ENCODE measurements around the gene MYL12A. TPM values are rescaled to one million over a fixed set of nuclear protein-coding genes. Genes with fewer than 3 reads are reported as not detected.
A peak's percentile ranks its signal among the peaks of the same experiment; 100 is the strongest.
"Not testable (repeated sequence)": the region's sequence is repeated elsewhere in the genome, so short reads cannot be mapped to it uniquely, and the experiment has no call there.

MYL12A gene
- 943 and 1,280 TPM in 2 replicates for total RNA-seq

GRCh38 chr18:3247240-3248061 lies at the start of gene MYL12A:
Gene MYL12A (plus strand): TSS chr18:3247801. CDS start chr18:3253248, 5,447 bp downstream.
- peak; percentile 98 to 99 for DNase-seq (ENCODE audit: low read depth in 2 of 2)

GRCh38 chr18:3198260-3198860 lies 49.2 kb upstream of the MYL12A start:
- not testable (repeated sequence) for DNase-seq (ENCODE audit: low read depth in 2 of 2)

GRCh38 chr18:3199942-3200645 lies 47.5 kb upstream of the MYL12A start:
- DNase-seq (ENCODE audit: low read depth in 2 of 2), result no peak

GRCh38 chr18:3205239-3205638 lies 42.4 kb upstream of the MYL12A start:
- DNase-seq (ENCODE audit: low read depth in 2 of 2), result no peak

GRCh38 chr18:3207565-3207964 lies 40.0 kb upstream of the MYL12A start:
- peak in 1 of 2 donors; percentile 1 for DNase-seq (ENCODE audit: low read depth in 2 of 2)

- DNase-seq (ENCODE audit: low read depth in 2 of 2), result no peak
Observed at GRCh38 chr18:3209859-3210569, 37.6 kb upstream of the MYL12A start.

- DNase-seq (ENCODE audit: low read depth in 2 of 2), result no peak
Observed at GRCh38 chr18:3211236-3211992, 36.2 kb upstream of the MYL12A start.

GRCh38 chr18:3212657-3213056 lies 34.9 kb upstream of the MYL12A start:
- DNase-seq (ENCODE audit: low read depth in 2 of 2), result no peak

- peak; percentile 20 to 52 for DNase-seq (ENCODE audit: low read depth in 2 of 2)
Observed at GRCh38 chr18:3213300-3214059, 34.1 kb upstream of the MYL12A start.

GRCh38 chr18:3214855-3215637 lies 32.6 kb upstream of the MYL12A start:
- no peak for DNase-seq (ENCODE audit: low read depth in 2 of 2)

- no peak for DNase-seq (ENCODE audit: low read depth in 2 of 2)
Observed at GRCh38 chr18:3216987-3217386, 30.6 kb upstream of the MYL12A start.

GRCh38 chr18:3217948-3218647 lies 29.5 kb upstream of the MYL12A start:
- no peak for DNase-seq (ENCODE audit: low read depth in 2 of 2)

- DNase-seq (ENCODE audit: low read depth in 2 of 2), result no peak
Observed at GRCh38 chr18:3218819-3219218, 28.8 kb upstream of the MYL12A start.

GRCh38 chr18:3219241-3219630 lies 28.4 kb upstream of the MYL12A start:
- no peak for DNase-seq (ENCODE audit: low read depth in 2 of 2)

GRCh38 chr18:3219631-3220335 lies 27.8 kb upstream of the MYL12A start, which contains the start of gene MYOM1:
Gene MYOM1 (minus strand): TSS chr18:3219968. CDS start chr18:3215223, 4,745 bp downstream.
- no peak for DNase-seq (ENCODE audit: low read depth in 2 of 2)

- DNase-seq (ENCODE audit: low read depth in 2 of 2), result not testable (repeated sequence)
Observed at GRCh38 chr18:3220868-3221267, 26.7 kb upstream of the MYL12A start.

- DNase-seq (ENCODE audit: low read depth in 2 of 2), result no peak
Observed at GRCh38 chr18:3221496-3221895, 26.1 kb upstream of the MYL12A start.

GRCh38 chr18:3223356-3223755 lies 24.2 kb upstream of the MYL12A start:
- no peak for DNase-seq (ENCODE audit: low read depth in 2 of 2)

All from lung microvascular endothelial cell (primary cell).